ENCODE results near the gene TMEM52B.
"Not testable (repeated sequence)": the region's sequence is repeated elsewhere in the genome, so short reads cannot be mapped to it uniquely, and the experiment has no call there.

TMEM52B gene

GRCh38 chr12:10211101-10211939 is 32.5 kb downstream of the TMEM52B start:
- FAIRE-seq = no peak
- DNase-seq (ENCODE audit: low spot score) = peak; percentile 60

DNA sequence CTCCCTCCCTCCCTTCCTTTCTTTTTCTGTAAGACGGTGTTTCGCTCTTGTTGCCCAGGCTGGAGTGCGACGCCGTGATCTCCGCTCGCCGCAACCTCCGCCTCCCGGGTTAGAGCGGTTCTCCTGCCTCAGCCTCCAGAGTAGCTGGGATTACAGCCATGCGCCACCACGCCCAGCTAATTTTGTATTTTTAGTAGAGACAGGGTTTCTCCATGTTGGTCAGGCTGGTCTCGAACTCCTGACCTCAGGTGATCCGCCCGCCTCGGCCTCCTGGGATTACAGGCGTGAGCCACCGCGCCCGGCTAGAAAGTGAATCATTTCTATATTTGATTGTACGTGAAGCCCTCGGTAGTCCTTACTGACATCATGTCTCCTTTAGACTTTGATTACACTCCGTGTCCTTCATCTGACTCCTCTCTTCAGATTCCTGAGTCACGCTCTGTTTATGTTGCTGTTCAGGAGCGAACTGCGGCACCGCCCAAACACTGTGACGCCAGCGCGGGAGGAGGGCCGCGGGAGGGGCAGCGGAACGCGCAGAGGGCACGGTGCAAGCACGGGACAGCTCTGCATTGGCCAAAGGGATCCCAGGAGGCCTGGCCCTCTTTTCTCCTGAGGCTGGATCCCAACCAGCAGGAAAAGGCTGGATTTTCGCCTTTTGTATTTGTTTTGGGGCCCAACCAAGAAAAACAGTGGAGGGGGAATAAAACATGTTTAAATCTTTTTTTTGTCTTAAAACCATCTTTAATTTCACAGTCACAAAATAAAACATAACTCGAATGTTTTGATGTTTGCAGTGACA is 33.3 kb downstream of the TMEM52B start:
- DNase-seq (ENCODE audit: low spot score) = peak; percentile 99

DNA sequence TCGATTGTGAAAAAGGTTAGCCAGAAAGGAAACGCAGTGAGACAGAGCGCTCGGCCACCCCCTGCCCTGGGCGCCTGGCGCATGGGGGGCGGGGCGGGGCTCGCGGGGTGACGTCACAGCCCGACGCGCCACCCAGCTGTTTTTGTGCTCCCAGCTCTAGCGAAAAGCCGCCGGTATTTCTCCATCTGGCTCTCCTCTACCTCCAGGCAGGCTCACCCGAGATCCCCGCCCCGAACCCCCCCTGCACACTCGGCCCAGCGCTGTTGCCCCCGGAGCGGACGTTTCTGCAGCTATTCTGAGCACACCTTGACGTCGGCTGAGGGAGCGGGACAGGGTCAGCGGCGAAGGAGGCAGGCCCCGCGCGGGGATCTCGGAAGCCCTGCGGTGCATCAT is 33.9 kb downstream of the TMEM52B start, which contains the start of gene GABARAPL1:
GABARAPL1 (plus strand) TSS at position 139 of the 393 bp plus-strand sequence; CDS start at position 392, 253 bp downstream.
- DNase-seq (ENCODE audit: low spot score) (peak; percentile 42), FAIRE-seq (no peak)

More for the DNA sequence above, 33.3 kb downstream of the TMEM52B start:
- FAIRE-seq = peak; percentile 93

DNA sequence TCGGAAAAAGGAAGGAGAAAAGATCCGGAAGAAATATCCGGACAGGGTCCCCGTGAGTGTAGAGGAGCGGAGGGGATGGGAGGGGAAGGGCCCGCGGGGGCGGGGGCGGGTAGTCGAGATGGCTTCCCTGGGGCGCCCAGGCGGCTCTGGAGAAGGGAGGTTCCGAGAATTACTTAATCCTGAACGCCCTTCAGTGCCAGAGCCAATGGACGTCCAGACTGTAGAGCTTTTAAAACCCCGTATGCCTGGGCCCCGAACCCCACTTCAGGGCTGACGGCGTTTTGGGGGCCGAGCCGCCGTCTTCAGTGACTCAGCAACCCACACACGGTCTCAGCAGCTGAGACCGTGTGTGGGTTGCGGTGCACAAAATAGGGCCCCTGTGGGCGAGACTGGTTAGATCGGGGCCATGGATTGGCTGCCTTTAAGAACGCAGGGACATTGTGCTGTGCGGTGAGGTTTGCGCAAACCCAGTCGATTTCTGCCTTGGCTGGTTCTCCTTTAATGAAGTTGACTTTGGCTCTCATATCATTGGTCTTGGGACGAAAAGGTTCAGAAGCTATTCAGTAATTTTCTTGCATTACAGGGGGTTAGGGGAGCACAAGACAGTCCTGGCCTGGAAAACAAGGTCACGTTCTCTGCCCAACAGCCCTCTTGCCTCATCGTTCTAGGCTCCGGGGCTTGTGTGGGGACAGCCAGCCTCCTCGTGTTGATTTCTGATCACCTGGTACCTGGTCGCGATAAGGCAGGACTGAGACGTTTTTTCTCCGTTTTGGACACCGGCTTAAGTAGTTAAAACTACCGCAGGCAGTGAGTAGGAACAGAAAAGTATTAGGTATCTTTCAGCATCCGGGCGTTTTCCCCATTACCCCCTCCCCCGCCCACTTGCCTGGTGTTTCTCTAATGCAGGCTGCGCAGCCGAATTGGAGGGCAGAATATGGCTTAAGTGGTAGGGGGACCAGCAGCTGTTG is 34.6 kb downstream of the TMEM52B start:
- FAIRE-seq = no peak
- DNase-seq (ENCODE audit: low spot score) = peak; percentile 69

DNA sequence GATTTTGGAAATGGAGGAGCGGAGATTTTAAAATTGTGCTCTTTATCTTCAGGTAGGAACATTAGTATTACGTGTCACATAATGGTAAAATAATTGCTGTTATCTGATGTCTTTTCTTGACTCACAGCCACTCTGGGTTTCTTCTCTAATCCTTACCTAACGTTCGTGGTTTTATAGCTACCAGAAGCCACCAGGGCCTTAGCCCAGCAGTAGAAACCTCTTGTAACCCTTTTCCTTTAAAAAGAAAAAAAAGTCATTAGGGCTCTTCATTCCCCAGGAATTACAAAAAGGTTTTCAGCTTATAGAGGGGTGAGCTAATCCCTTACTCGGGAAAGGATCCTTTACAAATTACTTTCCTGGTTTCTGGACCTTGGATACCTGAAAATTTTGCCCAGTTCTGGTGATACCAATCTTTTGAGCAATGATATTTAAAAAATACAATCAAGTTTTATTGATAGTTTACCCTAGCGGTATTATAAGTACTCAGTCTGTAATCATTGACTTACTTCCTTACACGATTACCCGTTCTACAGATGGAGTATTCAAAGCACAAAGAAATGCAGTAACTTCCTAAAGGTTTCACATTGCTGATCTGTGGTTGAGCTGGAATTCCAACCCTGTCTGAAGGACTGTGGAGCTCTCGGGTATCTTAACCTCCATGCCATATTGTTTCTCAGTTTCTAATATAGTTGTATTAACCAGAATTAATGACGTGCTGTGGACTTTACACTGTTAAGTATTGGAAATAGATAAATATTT is 35.5 kb downstream of the TMEM52B start:
- DNase-seq (ENCODE audit: low spot score) (peak; percentile 80), FAIRE-seq (no peak)

DNA sequence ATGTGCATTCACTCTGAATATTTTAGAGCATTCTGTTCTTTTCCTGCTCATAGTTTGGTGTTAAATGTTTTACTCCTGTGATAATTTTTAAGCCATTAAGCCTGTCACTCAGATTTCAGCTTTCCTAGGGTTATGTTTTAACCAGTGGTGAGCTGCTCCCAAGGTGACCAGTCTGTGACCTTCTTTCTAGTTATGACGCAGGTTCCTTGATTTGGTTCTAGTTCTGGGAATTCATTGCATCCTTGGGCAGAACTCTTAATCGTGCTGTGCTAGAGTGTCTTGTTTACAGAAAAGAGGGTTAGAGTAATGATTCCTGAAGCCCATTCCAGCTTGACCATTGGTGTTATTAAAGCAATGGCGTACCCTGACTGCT is 36.0 kb downstream of the TMEM52B start:
- DNase-seq (ENCODE audit: low spot score) = peak; percentile 70
- FAIRE-seq = peak; percentile 89

DNA sequence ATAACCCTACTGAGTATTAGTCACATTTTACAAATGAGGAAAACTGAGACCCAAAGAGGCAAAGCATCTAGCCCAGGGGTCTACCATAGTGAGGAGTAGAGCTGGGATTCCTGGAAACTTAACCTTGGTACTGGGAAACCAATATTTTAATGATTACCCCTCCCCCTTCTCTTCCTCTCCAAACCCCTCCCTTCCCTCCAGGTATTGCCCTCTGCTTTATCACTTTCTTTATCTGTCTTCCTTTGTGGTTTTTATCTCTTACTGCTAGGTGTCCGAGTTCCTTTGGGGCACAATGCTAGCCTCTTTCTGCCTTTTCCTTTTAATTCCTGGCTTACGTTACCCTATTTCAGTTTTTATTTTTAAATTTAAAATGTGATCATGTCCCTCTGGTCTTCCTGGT is 36.6 kb downstream of the TMEM52B start:
- DNase-seq (ENCODE audit: low spot score) (no peak), FAIRE-seq (no peak)

DNA sequence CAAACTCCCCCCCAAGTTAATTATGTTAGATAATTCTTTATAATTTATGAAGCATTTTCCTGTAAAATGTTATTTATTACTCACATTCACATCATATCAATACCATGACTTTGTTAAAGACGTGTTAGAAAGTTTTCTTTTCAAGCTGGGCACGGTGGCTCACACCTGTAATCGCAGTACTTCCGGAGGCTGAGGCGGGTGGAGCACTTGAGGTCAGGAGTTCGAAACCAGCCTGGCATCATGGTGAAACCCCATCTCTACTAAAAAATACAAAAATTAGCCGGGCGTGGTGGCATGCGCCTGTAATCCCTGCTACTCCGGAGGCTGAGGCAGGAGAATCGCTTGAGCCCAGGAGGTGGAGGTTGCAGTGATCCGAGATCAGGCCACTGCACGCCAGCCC is 37.1 kb downstream of the TMEM52B start:
- not testable (repeated sequence) for DNase-seq (ENCODE audit: low spot score); FAIRE-seq

- FAIRE-seq = no peak
- no peak for DNase-seq (ENCODE audit: low spot score)
Observed at GRCh38 chr12:10218021-10218420, 39.2 kb downstream of the TMEM52B start.

DNA sequence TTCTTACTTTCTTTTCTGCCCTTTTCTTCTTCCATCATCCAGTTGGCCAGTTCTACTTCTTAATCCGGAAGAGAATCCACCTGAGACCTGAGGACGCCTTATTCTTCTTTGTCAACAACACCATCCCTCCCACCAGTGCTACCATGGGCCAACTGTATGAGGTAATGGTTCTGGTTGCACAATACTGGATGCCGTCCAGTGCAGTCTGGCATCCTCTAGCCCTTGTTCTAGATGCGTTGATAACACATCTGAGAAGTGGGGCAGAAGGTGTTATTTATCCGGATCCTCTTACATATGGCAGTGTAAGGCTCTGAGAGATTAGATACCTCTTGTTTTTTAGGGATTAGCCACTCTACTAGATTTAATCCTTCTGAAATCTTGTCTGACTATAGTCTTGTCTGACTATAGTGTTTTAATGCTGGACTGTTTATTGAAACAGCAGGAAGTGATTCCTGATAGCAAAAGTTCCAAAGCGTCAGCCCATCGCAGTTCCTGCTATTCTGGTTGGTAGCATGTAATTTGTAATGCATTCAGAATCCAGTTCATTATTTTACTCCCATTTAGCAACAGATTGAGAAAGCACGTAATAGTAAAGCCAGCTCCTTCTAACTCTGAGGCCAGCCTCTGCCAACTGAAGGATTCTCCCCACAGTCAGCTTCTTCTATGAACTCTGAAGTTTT is 41.7 kb downstream of the TMEM52B start:
- DNase-seq (ENCODE audit: low spot score) = no peak
- FAIRE-seq = no peak

DNA sequence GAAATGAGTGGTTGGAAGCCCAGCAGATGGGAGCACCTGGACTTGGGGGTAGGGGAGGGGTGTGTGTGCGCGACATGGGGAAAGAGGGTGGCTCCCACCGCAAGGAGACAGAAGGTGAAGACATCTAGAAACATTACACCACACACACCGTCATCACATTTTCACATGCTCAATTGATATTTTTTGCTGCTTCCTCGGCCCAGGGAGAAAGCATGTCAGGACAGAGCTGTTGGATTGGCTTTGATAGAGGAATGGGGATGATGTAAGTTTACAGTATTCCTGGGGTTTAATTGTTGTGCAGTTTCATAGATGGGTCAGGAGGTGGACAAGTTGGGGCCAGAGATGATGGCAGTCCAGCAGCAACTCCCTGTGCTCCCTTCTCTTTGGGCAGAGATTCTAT is 43.0 kb downstream of the TMEM52B start:
- FAIRE-seq (no peak), DNase-seq (ENCODE audit: low spot score) (no peak)

DNA sequence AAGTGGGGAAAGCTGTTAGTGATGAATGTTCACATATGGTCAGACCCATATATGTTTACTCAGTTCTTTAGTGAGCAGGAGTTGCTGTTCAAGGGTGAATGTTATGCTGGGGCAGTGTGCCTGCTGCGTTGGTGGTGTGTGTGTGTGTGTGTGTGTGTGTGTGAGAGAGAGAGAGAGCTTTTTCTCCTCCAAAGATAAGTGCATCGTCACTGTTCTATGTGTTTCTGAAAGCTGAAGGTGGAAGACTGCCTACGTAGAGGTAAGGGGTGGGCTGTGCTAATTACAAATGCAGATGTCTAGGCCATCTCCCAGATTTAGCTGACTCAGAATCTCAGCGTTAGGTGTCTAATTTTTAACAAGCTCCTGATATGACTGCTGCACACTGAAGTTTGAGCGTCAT is 44.4 kb downstream of the TMEM52B start:
- DNase-seq (ENCODE audit: low spot score) (no peak), FAIRE-seq (no peak)

DNA sequence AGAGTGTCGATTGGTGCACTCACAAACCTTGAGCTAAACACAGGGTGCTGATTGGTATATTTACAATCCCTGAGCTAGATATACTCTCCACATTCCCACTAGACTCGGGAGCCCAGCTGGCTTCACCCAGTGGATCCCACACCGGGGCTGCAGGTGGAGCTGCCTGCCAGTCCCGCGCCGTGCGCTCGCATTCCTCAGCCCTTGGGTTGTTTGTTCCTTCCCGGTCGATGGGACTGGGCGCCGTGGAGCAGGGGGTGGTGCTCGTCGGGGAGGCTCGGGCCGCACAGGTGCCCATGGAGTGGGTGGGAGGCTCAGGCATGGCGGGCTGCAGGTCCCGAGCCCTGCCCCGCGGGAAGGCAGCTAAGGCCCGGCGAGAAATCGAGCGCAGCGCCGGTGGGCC is 46.6 kb downstream of the TMEM52B start:
- DNase-seq (ENCODE audit: low spot score); FAIRE-seq: not testable (repeated sequence)

DNA sequence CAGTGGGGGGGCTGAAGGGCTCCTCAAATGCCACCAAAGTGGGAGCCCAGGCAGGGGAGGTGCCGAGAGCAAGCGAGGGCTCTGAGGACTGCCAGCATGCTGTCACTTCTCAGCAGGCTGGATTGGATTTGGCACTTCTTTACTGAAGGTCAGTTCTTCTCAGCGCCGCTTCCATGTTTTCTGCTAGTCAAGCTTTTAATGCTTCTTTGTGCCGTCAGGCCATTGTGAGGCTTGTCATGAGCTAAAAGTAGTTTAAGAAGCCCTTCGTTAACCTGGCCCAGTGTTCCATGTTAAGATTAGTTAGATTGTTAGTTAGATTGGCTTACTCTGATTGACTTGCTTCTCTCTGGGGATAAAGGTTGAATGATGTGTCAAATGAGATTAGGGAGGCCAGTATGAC is 47.3 kb downstream of the TMEM52B start:
- DNase-seq (ENCODE audit: low spot score) = no peak
- no peak for FAIRE-seq

DNA sequence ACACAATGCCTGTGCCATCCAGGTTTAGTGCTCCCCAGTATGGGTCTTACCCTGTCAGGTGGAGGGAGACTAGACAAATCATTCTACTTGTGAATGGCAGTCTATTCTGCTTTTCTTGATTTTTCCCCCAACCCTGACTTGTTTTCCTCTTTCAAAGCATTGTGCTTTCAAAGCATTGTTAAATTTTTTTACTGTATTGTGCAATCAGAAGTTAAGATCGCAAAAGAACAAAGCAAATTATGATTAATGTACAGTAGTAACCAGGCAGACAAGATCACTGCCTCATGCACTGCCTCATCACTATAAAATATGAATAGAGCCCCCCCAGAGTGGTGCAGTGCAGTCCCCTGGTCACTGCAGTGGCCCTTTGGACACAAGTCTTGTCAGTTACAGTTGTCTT is 47.9 kb downstream of the TMEM52B start:
- FAIRE-seq (no peak), DNase-seq (ENCODE audit: low spot score) (no peak)

- no peak for FAIRE-seq
- DNase-seq (ENCODE audit: low spot score) = no peak
Observed at GRCh38 chr12:10227648-10228047, 48.8 kb downstream of the TMEM52B start.

DNA sequence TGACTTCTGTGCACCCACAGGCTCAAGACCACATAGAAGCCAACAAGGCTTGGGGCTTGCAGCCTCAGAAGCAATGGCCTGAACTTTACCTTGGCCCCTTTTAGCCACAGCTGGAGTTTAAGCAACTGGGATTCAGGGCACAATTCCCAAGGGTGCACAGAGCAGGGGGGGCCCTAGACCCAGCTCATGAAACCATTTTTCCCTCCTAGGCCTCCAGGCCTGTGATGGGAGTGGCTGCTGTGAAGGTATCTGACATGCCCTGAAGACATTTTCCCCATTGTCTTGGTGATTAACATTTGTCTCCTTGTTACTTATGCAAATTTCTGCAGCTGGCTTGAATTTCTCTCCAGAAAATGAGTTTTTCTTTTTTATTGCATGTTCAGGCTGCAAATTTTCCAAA is 55.7 kb downstream of the TMEM52B start:
- FAIRE-seq = no peak

GRCh38 chr12:10235761-10236631 is 57.2 kb downstream of the TMEM52B start:
- no peak for DNase-seq (ENCODE audit: low spot score)
- peak; percentile 64 for FAIRE-seq

More for the DNA sequence above, 55.7 kb downstream of the TMEM52B start:
- DNase-seq (ENCODE audit: low spot score) = no peak

DNA sequence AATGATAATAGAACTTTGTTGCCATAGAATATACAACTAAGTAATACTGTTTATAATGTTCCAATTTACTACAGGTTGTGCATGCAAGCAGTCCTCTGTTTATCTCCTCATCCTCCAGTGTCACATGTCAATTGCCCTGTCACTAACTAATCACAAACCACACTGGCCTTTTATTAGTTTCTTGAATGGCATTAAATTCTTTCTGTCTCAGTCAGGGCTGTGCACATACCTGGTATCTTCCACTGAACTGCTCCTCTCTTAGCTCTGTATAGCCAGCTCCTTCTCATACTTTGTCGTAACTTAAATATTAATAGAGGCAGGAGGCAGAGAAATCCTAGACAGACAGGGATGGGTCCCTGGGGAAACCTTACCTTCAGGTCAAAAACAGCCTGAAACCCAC is 57.9 kb downstream of the TMEM52B start:
- FAIRE-seq (no peak), DNase-seq (ENCODE audit: low spot score) (no peak)

Data from RCC 7860 (cell line).